IMR-90 (cell line): ENCODE results near the gene C2. TPM values are rescaled to one million over a fixed set of nuclear protein-coding genes. Genes with fewer than 3 reads are reported as not detected.

Source experiments
- ATAC-seq: fragments of 200-7000 bp; cut with Tn5 transposase; 2 replicates; pipeline ENCODE4 v1.9.1; 2020; ENCODE audit warnings: low read depth, mild to moderate bottlenecking, moderate library complexity
- BruUV-seq: library from RNA; stranded (reverse); fragments of 400-500 nt; replicated peaks from 2 replicates; lab custom pipeline; 2021; lab: Mats Ljungman, UMichigan
- CTCF ChIA-PET: fragments of 300-600 bp; formaldehyde crosslinking; extraction: SDS; loops from one replicate; lab custom pipeline; 2021; ENCODE audit warnings: antibody characterized with exemption; lab: Yijun Ruan, JAX
- POLR2A ChIA-PET: fragments of 300-600 bp; sonication (Branson Sonifier 250); formaldehyde crosslinking; loops from one replicate; lab custom pipeline; 2022; ENCODE audit warnings: antibody characterized with exemption; ENCODE audit not compliant: unreplicated experiment; lab: Charles Lee
- DNase-seq: peaks from one replicate; pipeline ENCODE4 v3.0.0; 2013
- H2AFZ ChIP-seq: replicated peaks from 2 replicates; pipeline ENCODE3; 2013; ENCODE audit warnings: low read length, mild to moderate bottlenecking; ENCODE audit not compliant: poor library complexity
- H2AK5ac ChIP-seq: 2 replicates; pipeline ENCODE4 v1.6.1; 2013; ENCODE audit warnings: low read depth, low read length, inconsistent platforms
- H2AK9ac ChIP-seq: replicated peaks from 2 replicates; pipeline ENCODE3; 2013; ENCODE audit warnings: mild to moderate bottlenecking, low read depth, low read length, moderate library complexity; ENCODE audit not compliant: poor library complexity
- H2BK120ac ChIP-seq: 2 replicates; pipeline ENCODE4 v1.6.1; 2013; ENCODE audit warnings: low read depth, low read length, inconsistent platforms
- H2BK15ac ChIP-seq: 3 replicates; pipeline ENCODE4 v1.6.1; 2013; ENCODE audit warnings: low read depth, low read length, inconsistent platforms
- H2BK20ac ChIP-seq: 2 replicates; pipeline ENCODE4 v1.6.1; 2013; ENCODE audit warnings: low read depth, mild to moderate bottlenecking, inconsistent platforms, low read length, moderate library complexity
- H2BK5ac ChIP-seq: 2 replicates; pipeline ENCODE4 v1.6.1; 2013; ENCODE audit warnings: mild to moderate bottlenecking, low read depth, low read length, inconsistent platforms; ENCODE audit not compliant: poor library complexity, severe bottlenecking
- H3K14ac ChIP-seq: replicated peaks from 2 replicates; pipeline ENCODE4 v1.6.1; 2013; ENCODE audit warnings: low read depth, low read length, inconsistent platforms
- H3K18ac ChIP-seq: 2 replicates; pipeline ENCODE4 v1.6.1; 2013; ENCODE audit warnings: low read depth, low read length, control low read depth
- H3K23ac ChIP-seq: 2 replicates; pipeline ENCODE4 v1.6.1; 2013; ENCODE audit warnings: low read depth, low read length, inconsistent platforms
- H3K27ac ChIP-seq: 2 replicates; pipeline ENCODE4 v1.5.1; 2013; ENCODE audit warnings: mild to moderate bottlenecking, control low read depth, low read length; ENCODE audit not compliant: insufficient read depth
- H3K27me3 ChIP-seq: 2 replicates; pipeline ENCODE4 v1.6.1; 2013; ENCODE audit warnings: low read length; ENCODE audit not compliant: control insufficient read depth, insufficient read depth
- H3K36me3 ChIP-seq: 2 replicates; pipeline ENCODE4 v1.6.1; 2013; ENCODE audit warnings: low read length, mixed read lengths; ENCODE audit not compliant: control insufficient read depth, insufficient read depth
- H3K4ac ChIP-seq: 2 replicates; pipeline ENCODE4 v1.6.1; 2013; ENCODE audit warnings: low read depth, low read length, inconsistent platforms
- H3K4me1 ChIP-seq: 2 replicates; pipeline ENCODE4 v1.6.1; 2013; ENCODE audit warnings: low read length, mixed read lengths; ENCODE audit not compliant: control insufficient read depth, insufficient read depth
- H3K4me2 ChIP-seq: 2 replicates; pipeline ENCODE4 v1.6.1; 2013; ENCODE audit warnings: low read depth, mild to moderate bottlenecking, control low read depth, low read length, moderate library complexity
- H3K4me3 ChIP-seq: 2 replicates; pipeline ENCODE4 v1.5.1; 2013; ENCODE audit warnings: low read depth, mild to moderate bottlenecking, control low read depth, low read length, moderate library complexity; ENCODE audit not compliant: insufficient read depth
- H3K56ac ChIP-seq: 2 replicates; pipeline ENCODE4 v1.6.1; 2013; ENCODE audit warnings: low read length, inconsistent platforms; ENCODE audit not compliant: insufficient read depth; ENCODE audit errors: extremely low read depth
- H3K79me1 ChIP-seq, 2 experiments: 2 replicates each; pipeline ENCODE4 v1.6.1; 2013; ENCODE audit warnings: low read length in 2 of 2, inconsistent platforms in 1 of 2, low read depth in 1 of 2
- H3K9ac ChIP-seq: 2 replicates; pipeline ENCODE4 v1.6.1; 2013; ENCODE audit warnings: low read depth, low read length, control low read depth
- H3K9me1 ChIP-seq: 2 replicates; pipeline ENCODE4 v1.6.1; 2013; ENCODE audit warnings: low read length, inconsistent platforms; ENCODE audit not compliant: insufficient read depth
- H3K9me3 ChIP-seq: 2 replicates; pipeline ENCODE4 v1.6.1; 2013; ENCODE audit warnings: low read length; ENCODE audit not compliant: control insufficient read depth, insufficient read depth
- H4K20me1 ChIP-seq: 2 replicates; pipeline ENCODE4 v1.6.1; 2013; ENCODE audit warnings: low read length, inconsistent platforms; ENCODE audit not compliant: insufficient read depth
- H4K5ac ChIP-seq: 2 replicates; pipeline ENCODE4 v1.6.1; 2013; ENCODE audit warnings: mild to moderate bottlenecking, low read depth, low read length, control low read depth
- H4K8ac ChIP-seq, 2 experiments: 2 replicates each; pipeline ENCODE4 v1.6.1; 2013; ENCODE audit warnings: low read depth in 2 of 2, low read length in 2 of 2, control low read depth in 1 of 2, inconsistent platforms in 1 of 2
- H4K91ac ChIP-seq: 2 replicates; pipeline ENCODE4 v1.6.1; 2013; ENCODE audit warnings: low read depth, low read length, inconsistent platforms; ENCODE audit not compliant: insufficient read depth
- BHLHE40 ChIP-seq: fragments of 150-350 bp; IDR thresholded peaks from 2 replicates; pipeline ENCODE4 v1.6.1; 2016; ENCODE audit warnings: mild to moderate bottlenecking, low read depth, low read length
- CEBPB ChIP-seq: IDR thresholded peaks from 2 replicates; pipeline ENCODE4 v1.6.1; 2012; ENCODE audit warnings: low read depth, low read length, improper control_type of control experiment
- CHD1 ChIP-seq: IDR thresholded peaks from 2 replicates; pipeline ENCODE4 v1.6.1; 2012; ENCODE audit warnings: low read depth, low read length, improper control_type of control experiment
- CTCF ChIP-seq: conservative IDR thresholded peaks from 2 replicates; pipeline ENCODE4 v1.5.1; 2012; ENCODE audit warnings: mild to moderate bottlenecking, low read depth, low read length, improper control_type of control experiment
- FOS ChIP-seq: fragments of 150-350 bp; IDR thresholded peaks from 2 replicates; pipeline ENCODE4 v1.6.1; 2016; ENCODE audit warnings: low read depth, low read length
- MAZ ChIP-seq: IDR thresholded peaks from 2 replicates; pipeline ENCODE4 v1.6.1; 2012; ENCODE audit warnings: low read depth, mild to moderate bottlenecking, low read length, improper control_type of control experiment, moderate library complexity, borderline replicate concordance
- MXI1 ChIP-seq: IDR thresholded peaks from 2 replicates; pipeline ENCODE4 v1.6.1; 2012; ENCODE audit warnings: low read depth, mild to moderate bottlenecking, low read length, moderate library complexity, borderline replicate concordance
- NFE2L2 ChIP-seq: fragments of 150-350 bp; IDR thresholded peaks from 2 replicates; pipeline ENCODE4 v1.6.1; 2016; ENCODE audit warnings: low read depth, mild to moderate bottlenecking, low read length
- RAD21 ChIP-seq: IDR thresholded peaks from 2 replicates; pipeline ENCODE4 v1.6.1; 2012; ENCODE audit warnings: low read length, improper control_type of control experiment
- RFX5 ChIP-seq: IDR thresholded peaks from 2 replicates; pipeline ENCODE4 v1.8.0; 2012; ENCODE audit warnings: low read depth, mild to moderate bottlenecking, low read length, moderate library complexity
- SMC3 ChIP-seq: fragments of 150-350 bp; IDR thresholded peaks from 2 replicates; pipeline ENCODE4 v1.6.1; 2016; ENCODE audit warnings: low read depth, mild to moderate bottlenecking, antibody characterized with exemption, low read length, moderate library complexity
- WGBS, 2 experiments: methylation state at CpG; one replicate each; pipeline versions ENCODE4 v1.1.5 to v1.1.7; 2013; ENCODE audit warnings: missing lambda C conversion rate in 2 of 2; ENCODE audit not compliant: insufficient read length in 1 of 2; ENCODE audit errors: extremely low coverage in 2 of 2; 5-methylcytosine and 5-hydroxymethylcytosine counted together
- dilution Hi-C: fragments of 300-500 bp; cut with HindIII; formaldehyde crosslinking; loops from one replicate; pipeline ENCODE4 v1.14.3; 2018; ENCODE audit warnings: low sequenced_read_pairs; ENCODE audit not compliant: unreplicated experiment
- in situ Hi-C: fragments of 300-500 bp; cut with MboI; formaldehyde crosslinking; loops from 3 replicates; pipeline ENCODE4 v1.14.3; 2019; ENCODE audit warnings: low sequenced_read_pairs, inconsistent platforms, mixed read lengths
- intact Hi-C: fragments of 100-400 bp; cut with micrococcal nuclease; formaldehyde crosslinking; loops from 2 replicates; pipeline ENCODE4 v1.10.0; 2022
- polyA plus RNA-seq, 3 experiments: library from polyadenylated mRNA; depleted of rRNA; stranded (reverse); fragments of >200 nt; gene quantifications; 2 replicates each; pipeline ENCODE4 v1.2.3, GENCODE V29; 2012; ENCODE audit warnings: low replicate concordance in 1 of 3
- total RNA-seq: library from RNA; depleted of rRNA; stranded (reverse); fragments of >200 nt; gene quantifications from 2 replicates; pipeline ENCODE4 v1.2.3, GENCODE V29; 2012
- TF ChIP-seq, protein P1 (sequence below): fragments of 150-350 bp; IDR thresholded peaks from 2 replicates; pipeline ENCODE4 v1.6.1; 2017; ENCODE audit warnings: mild to moderate bottlenecking, antibody characterized with exemption, low read length, low read depth
- TF ChIP-seq, protein P2 (sequence below): fragments of 150-350 bp; IDR thresholded peaks from 2 replicates; pipeline ENCODE4 v1.6.1; 2016; ENCODE audit warnings: low read depth, mild to moderate bottlenecking, low read length, moderate library complexity, borderline replicate concordance

C2 gene
- total and polyA plus RNA-seq, 2 of the 4 experiments (the other 2 are of a cell fraction) = 0.18 to 0.19 TPM

DNA sequence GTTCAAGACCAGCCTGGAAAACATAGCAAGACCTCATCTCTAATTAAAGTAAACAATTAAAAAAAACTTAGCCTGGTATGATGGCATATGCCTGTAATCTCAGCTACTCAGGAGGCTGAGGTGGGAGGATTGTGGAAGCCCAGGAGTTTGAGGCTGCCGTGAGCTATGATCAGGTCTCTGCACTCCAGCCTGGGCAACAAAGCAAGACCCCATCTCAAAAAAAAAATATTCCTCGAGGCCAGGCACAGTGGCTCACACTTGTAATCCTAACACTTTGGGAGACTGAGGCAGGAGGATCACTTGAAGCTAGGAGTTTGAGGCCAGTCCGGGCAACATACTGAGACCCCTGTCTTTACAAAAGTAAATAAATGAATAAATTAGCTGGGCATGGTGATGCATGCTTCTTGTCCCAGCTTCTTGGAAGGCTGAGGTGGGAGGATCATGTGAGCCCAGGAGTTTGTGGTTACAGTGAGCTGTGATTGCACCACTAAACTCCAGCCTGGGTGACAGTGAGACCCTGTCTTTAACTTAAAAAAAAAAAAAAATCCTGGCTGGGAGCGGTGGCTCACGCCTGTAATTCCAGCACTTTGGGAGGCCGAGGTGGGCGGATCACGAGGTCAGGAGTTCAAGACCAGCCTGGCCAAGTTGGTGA lies 9.3 kb upstream of the C2 start:
- intact Hi-C loops = no loop called here
- no peak overlapping the region for H3K56ac ChIP-seq

More for the DNA sequence above, 9.3 kb upstream of the C2 start:
- ChIA-PET POLR2A (no interaction called here), CTCF (interaction anchor here (1.3 kb wide), 1 partner anchor 22 kb away, joined by 3 read pairs; no protein-coding TSS in a partner anchor)
- no CpG with 5 or more reads among the region's 8 CpGs for WGBS, 2 experiments
- peaks cover 5% of the 10 kb centered on the region; the same call in 1 of the 2 replicates for H3K4me1 ChIP-seq
- ATAC-seq (no peak), DNase-seq (no peak)
- H3K9ac ChIP-seq = no peak overlapping the region
- H3K18ac ChIP-seq = no peak overlapping the region
- no peak overlapping the region for H2BK15ac ChIP-seq
- no peak overlapping the region for H4K91ac ChIP-seq
- dilution Hi-C loops (no loop called here), in situ Hi-C loops (no loop called here)
- H2BK5ac ChIP-seq = no peak overlapping the region
- H4K20me1 ChIP-seq = no peaks in the 10 kb centered on the region
- H3K9me1 ChIP-seq = no peaks in the 10 kb centered on the region
- TF ChIP-seq CTCF (no peak), FOS (no peak), CEBPB (no peak), NFE2L2 (no peak), BHLHE40 (no peak), RAD21 (no peak), MXI1 (no peak), SMC3 (no peak), CHD1 (no peak), RFX5 (no peak), MAZ (no peak)
- TF ChIP-seq, protein P1, sequence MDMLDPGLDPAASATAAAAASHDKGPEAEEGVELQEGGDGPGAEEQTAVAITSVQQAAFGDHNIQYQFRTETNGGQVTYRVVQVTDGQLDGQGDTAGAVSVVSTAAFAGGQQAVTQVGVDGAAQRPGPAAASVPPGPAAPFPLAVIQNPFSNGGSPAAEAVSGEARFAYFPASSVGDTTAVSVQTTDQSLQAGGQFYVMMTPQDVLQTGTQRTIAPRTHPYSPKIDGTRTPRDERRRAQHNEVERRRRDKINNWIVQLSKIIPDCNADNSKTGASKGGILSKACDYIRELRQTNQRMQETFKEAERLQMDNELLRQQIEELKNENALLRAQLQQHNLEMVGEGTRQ = no peak
- TF ChIP-seq, protein P2, sequence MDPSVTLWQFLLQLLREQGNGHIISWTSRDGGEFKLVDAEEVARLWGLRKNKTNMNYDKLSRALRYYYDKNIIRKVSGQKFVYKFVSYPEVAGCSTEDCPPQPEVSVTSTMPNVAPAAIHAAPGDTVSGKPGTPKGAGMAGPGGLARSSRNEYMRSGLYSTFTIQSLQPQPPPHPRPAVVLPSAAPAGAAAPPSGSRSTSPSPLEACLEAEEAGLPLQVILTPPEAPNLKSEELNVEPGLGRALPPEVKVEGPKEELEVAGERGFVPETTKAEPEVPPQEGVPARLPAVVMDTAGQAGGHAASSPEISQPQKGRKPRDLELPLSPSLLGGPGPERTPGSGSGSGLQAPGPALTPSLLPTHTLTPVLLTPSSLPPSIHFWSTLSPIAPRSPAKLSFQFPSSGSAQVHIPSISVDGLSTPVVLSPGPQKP = no peak
- H3K27me3 ChIP-seq = 0 out of 2 replicates have a peak, but pooled peaks cover 2% of the 10 kb centered on the region
- H3K4me2 ChIP-seq = no peak overlapping the region
- no peak overlapping the region for H3K27ac ChIP-seq
- no peak overlapping the region for H3K4me3 ChIP-seq
- H4K5ac ChIP-seq = no peak overlapping the region
- no peak overlapping the region for H2BK20ac ChIP-seq
- no peaks in the 10 kb centered on the region for H3K79me1 ChIP-seq
- BruUV-seq = no TSS peak
- H2AK9ac ChIP-seq = no peak overlapping the region
- H3K4ac ChIP-seq = no peak overlapping the region
- H3K23ac ChIP-seq = no peak overlapping the region
- no peak overlapping the region for H4K8ac ChIP-seq
- no peak overlapping the region for H3K14ac ChIP-seq
- no peaks in the 10 kb centered on the region for H3K9me3 ChIP-seq
- H2AFZ ChIP-seq = no peak overlapping the region
- H3K36me3 ChIP-seq = no peaks in the 10 kb centered on the region
- no peak overlapping the region for H2BK120ac ChIP-seq
- no peak overlapping the region for H2AK5ac ChIP-seq
